Hypothalamus (tissue), 51 donors: Measurements from ENCODE around the gene ZNF41.
"Not testable (repeated sequence)": the region's sequence is repeated elsewhere in the genome, so short reads cannot be mapped to it uniquely, and the experiment has no call there.

ENCODE experiments used
- DNase-seq, 51 donors: peaks; one replicate each; lab custom pipeline; 2025; lab: John Stamatoyannopoulos, UW

The ZNF41 gene

GRCh38 chrX:47497271-47497888 is 14.4 kb upstream of the ZNF41 start:
- DNase-seq, result no peak

DNA sequence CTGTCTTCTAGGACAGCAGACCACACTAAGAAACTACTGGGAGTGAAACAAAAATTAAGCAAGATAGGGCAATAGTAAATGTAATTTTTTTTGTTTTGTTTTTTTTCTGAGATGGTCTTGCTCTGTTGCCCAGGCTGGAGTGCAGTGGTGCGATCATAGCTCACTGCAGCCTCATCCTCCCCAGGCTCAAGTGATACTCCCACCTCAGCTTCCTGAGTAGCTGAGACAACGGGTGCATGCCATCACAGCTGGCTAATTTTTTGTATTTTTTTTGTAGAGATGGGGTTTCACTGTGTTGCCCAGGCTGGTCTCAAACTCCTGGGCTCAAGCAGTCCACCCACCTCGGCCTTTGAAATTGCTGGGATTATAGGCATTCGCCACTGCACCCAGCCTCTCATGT is 9.1 kb upstream of the ZNF41 start:
- not testable (repeated sequence) for DNase-seq

DNA sequence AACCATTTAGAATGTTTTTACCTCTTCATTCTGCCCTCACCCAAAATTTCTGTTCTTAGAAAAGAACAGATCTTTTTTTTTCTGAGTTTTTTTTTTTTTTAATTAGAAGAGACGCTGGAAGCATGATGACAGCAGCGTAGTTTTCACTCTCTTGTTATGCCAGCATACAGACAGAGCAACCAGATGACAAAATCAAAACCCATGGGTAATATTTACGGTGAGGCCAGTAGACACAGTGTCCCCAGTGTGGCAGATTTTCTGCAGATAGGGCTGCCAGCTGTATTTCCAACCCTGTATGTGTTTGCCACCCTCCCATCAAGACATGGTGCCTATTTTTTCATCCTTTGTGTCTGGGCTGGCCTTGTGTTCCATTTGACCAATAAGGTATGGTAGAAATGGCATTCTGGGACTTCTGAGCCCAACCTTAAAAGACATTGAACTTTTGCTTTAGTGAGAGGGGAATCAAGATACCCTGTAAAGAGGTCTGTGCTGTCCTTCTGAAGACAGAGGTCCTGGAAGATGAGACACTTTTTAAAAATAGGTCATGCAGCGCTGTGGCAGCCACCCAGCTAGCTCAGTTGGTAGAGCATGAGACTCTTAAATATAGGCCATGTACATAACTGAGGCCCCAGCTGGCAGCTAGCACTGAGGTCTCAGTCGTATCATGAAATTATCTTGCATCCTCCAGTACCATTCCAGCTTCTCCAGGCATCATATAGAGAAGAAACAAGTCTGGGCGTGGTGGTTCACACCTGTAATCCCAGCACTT is 6.7 kb upstream of the ZNF41 start:
- DNase-seq, result no peak

DNA sequence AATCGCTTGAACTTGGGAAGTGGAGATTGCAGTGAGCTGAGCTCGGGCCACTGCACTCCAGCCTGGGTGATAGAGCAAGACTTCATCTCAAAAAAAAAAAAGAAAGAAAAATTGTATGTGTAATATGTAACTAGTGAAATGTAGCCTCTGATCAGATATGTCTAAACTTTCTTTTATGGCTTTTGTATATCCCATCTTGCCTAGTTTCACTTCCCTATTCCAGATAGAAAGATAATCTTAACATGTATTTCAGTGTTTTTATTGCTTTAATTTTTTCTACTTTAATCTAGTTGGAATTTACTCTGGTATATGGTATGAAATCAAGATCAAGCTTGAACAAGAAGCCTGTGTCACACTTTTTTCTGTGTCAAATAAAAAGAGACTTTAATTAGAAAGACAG is 1.9 kb upstream of the ZNF41 start:
- DNase-seq, result no peak

GRCh38 chrX:47483306-47484268 is 565 bp upstream of the ZNF41 start:
- DNase-seq, result peak in 16 of 51 donors; percentile 0 to 47 (median 2)

- peak in 1 of 51 donors; percentile 14 for DNase-seq
Observed at GRCh38 chrX:47482065-47482511, 934 bp downstream of the ZNF41 start.

DNA sequence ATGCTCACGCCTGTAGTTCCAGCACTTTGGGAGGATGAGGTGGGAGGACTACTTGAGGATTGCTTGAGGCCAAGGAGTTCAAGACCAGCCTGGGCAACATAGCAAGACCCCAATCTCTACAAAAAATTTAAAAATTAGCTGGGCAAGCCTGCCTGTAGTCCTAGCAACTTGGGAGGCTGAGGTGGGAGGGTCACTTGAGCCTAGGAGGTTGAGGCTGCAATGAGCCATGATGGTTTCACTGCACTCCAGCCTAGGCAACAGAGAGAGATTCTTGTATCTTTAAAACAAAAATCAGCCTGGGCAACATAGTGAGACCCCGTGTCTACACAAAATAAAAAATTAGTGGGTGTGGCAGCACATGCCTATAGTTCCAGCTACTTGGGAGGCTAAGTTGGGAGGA is 1.9 kb downstream of the ZNF41 start:
- DNase-seq, result no peak

DNA sequence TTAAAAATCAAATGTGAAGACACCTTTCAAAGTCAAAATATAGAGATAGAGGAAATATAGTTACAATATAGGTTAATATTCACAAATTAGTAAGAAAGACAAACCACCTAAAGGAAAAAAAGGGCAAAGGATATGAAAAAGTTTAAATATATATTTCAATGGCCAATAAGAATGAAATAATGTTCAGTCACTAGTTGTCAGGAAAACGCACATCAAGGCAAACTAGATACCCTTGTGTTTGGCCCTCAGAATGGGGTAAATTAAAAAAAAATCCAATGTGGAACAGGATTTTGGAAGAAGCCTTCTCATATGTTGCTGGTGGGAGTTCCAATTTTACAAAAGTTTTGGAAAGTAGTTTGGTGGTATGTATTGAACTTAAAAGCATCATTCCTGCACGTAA is 2.4 kb downstream of the ZNF41 start:
- no peak for DNase-seq

DNA sequence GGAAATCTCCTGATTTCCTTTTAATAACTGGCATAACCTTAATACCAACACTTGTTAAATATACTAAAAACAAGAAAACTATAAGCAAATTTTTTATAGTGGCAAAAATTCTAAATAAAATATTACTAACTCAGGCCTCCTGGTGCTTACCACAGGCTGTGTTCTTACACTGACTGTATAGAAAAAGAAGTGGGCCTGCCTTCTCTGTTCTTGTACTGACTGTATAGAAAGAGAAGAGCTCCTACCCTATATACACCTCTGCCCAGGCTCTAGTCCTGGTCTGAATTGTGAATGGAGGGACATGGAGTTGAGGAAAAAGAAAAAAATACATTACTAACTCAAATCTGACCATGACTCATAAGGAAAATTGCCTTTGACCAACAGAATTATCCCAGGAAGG is 7.5 kb downstream of the ZNF41 start:
- no peak for DNase-seq

GRCh38 chrX:47467106-47467505 is 15.9 kb downstream of the ZNF41 start:
- DNase-seq, result no peak

DNA sequence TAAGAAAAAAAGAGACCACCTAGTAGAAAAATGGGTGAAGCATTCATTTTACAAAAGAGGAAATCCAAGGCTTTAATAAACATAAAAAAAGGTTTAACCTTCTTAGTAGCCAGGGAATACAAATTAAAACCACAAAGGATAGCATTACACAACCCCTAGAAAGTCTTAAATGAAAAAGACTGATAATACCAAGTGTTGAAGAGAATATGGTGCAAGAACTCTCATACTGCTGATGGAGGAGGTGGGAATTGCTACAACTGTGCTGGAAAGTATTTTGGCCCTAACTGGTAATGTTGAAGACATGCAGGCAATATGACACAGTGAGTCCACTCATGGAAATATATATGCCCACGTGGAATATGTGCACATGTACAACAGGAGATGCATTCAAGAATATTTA is 22.5 kb downstream of the ZNF41 start:
- no peak for DNase-seq

DNA sequence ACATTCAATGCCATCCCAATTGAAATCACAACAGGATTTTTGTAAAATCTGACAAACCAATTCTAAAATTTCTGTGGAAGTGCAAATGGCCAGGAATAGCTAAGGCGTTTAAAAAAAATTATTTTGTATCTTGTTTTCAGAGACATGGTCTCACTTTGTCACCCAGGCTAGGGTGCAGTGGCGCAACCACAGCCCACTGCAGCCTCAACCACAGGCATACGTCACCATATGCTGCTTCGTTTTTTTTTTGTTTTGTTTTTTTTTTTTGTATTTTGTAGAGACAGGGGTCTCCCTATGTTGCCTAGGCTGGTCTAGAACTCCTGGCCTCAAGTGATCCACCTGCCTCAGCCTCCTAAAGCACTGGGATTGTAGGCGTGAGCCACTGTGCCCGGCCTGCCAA is 24.5 kb downstream of the ZNF41 start:
- DNase-seq, result no peak

DNA sequence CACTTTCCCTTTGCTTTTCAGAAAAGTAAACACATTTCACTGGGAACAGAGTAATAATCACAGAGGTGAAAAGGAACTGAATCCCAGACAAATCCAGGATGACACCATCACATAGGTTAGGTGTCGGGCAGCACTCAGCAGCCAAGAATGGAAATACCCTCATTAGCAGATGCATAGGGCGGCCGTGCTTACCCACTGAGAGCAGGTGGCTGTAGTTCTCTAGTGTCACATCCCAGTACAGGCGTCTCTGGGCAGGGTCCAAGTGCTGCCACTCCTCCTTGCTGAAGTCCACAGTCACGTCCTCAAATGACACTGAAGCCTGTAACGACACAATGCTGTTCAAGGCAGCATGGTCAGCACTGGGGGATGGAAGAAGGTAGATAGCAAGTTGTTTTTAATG is 26.9 kb downstream of the ZNF41 start:
- no peak for DNase-seq

DNA sequence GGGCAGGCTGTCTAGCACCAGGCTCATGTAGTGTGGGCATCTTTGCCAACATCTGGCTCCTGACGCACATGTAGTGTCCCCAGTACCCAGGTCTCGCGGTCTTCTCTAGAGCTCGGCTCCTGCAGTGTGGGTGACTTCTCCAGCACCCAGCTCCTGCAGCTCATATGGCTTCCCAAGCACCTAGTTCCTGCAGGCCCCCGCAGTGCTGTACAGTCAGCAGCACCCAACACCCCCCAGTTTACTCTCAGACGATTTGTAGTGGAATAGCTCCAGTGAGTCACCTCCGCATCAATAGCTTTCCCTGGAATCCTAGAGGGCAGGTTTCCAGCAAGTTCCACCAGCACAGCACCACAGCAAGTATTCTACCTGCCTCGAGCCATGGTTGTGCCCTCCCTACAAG is 30.9 kb downstream of the ZNF41 start:
- peak in 3 of 51 donors; percentile 0 to 16 (median 1) for DNase-seq

DNA sequence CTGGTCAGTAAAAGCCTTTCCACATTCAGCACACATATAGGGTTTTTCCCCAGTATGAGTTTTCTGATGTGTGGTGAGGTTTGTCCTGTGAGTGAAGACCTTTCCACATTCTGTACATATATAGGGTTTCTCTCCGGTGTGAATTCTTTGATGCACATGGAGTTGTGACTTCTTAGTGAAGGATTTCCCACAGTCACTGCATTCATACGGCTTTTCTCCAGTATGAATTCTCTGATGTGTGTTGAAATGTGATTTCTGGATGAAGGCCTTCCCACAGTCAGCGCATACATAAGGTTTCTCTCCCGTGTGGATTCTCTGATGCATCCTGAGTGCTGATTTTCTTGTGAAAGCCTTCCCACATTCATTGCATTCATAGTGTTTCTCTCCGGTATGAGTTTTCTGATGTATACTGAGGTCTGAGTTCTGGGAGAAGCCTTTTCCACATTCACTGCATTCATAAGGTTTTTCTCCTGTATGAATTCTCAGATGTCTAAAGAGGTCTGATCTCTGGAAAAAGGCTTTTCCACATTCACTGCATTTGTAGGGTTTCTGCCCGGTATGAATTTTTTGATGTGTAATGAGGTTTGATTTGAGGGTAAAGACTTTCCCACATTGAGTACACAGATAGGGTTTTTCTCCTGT is 34.7 kb downstream of the ZNF41 start:
- DNase-seq, result no peak

DNA sequence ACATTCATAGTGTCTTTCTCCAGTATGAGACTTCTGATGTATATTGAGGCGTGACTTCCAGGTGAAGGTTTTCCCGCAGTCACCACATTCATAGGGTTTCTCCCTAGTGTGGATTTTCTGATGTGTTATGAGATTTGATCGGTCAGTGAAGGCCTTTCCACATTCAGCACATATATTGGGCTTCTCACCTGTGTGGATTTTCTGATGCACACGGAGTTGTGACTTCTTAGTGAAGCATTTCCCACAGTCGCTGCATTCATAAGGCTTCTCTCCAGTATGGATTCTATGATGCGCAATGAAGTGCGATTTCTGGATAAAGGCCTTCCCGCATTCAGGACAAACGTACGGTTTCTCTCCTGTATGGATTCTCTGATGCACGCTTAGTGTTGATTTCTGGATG is 35.4 kb downstream of the ZNF41 start:
- DNase-seq, result no peak

- no peak for DNase-seq
Observed at GRCh38 chrX:47446971-47447370, 36.1 kb downstream of the ZNF41 start.

- no peak for DNase-seq
Observed at GRCh38 chrX:47446431-47446830, 36.6 kb downstream of the ZNF41 start.

- DNase-seq, result no peak
Observed at GRCh38 chrX:47430925-47431324, 52.1 kb downstream of the ZNF41 start.

- DNase-seq, result no peak
Observed at GRCh38 chrX:47422444-47422843, 60.6 kb downstream of the ZNF41 start.

- DNase-seq, result no peak
Observed at GRCh38 chrX:47420962-47421361, 62.1 kb downstream of the ZNF41 start.
